HCT116 (cell line): Measurements from ENCODE around the gene HOXA2. TPM values are rescaled to one million over a fixed set of nuclear protein-coding genes. Genes with fewer than 3 reads are reported as not detected.

ENCODE experiments used
- ATAC-seq: fragments of 200-7000 bp; cut with Tn5 transposase; 2 replicates; pipeline ENCODE4 v1.9.1; 2020; ENCODE audit warnings: mild to moderate bottlenecking, moderate library complexity
- BruUV-seq: library from RNA; stranded (reverse); fragments of 400-500 nt; replicated peaks from 2 replicates; lab custom pipeline; 2021; lab: Mats Ljungman, UMichigan
- CTCF ChIA-PET: fragments of 300-600 bp; sonication (Branson Sonifier 250); formaldehyde crosslinking; loops from one replicate; lab custom pipeline; 2021; ENCODE audit warnings: antibody characterized with exemption; lab: Charles Lee
- POLR2A ChIA-PET: fragments of 300-600, 350-600 bp; sonication (Branson Sonifier 250); formaldehyde crosslinking; loops from one replicate; lab custom pipeline; 2021; ENCODE audit warnings: antibody characterized with exemption; lab: Charles Lee
- RAD21 ChIA-PET, 2 experiments: fragments of 300-600 bp; sonication (Branson Sonifier 250); formaldehyde crosslinking; loops; one replicate each; lab custom pipeline; 2023; ENCODE audit warnings: low total read pairs in 2 of 2; ENCODE audit not compliant: uncharacterized antibody in 2 of 2, unreplicated experiment in 2 of 2, low non-redundant PET in 1 of 2; lab: Charles Lee
- DNase-seq: peaks from one replicate; pipeline ENCODE4 v3.0.0-alpha.2; 2010; ENCODE audit warnings: low read depth, low spot score
- H2AFZ ChIP-seq: fragments of 200-600 bp; shearing (Covaris generic), sonication (generic); 2 replicates; pipeline ENCODE4 v1.6.1; 2017; ENCODE audit warnings: low read depth, mixed run types, mixed read lengths, antibody characterized with exemption, low read length; ENCODE audit not compliant: poor library complexity, severe bottlenecking
- H3K27ac ChIP-seq: 2 replicates; pipeline ENCODE4 v1.5.1; 2012; ENCODE audit warnings: low read depth, low read length
- H3K27me3 ChIP-seq: fragments of 200-600 bp; sonication (generic); 2 replicates; pipeline ENCODE4 v1.6.1; 2016; ENCODE audit warnings: mixed run types, low read length, mixed read lengths; ENCODE audit not compliant: insufficient read depth
- H3K36me3 ChIP-seq, 2 experiments: fragments of 200-500 bp in 1 of 2; fragments of 200-600 bp in 1 of 2; sonication (Bioruptor generic) in 1 of 2; sonication (generic) in 1 of 2; 2 replicates each; pipeline versions ENCODE4 v1.5.1 to v1.6.1; 2014 to 2016; ENCODE audit warnings: low read length in 2 of 2, inconsistent platforms in 1 of 2, mixed read lengths in 1 of 2, mixed run types in 1 of 2; ENCODE audit not compliant: insufficient read depth in 2 of 2, control insufficient read depth in 1 of 2
- H3K4me1 ChIP-seq, 2 experiments: fragments of 200-600 bp in 1 of 2; sonication (generic) in 1 of 2; 2 replicates each; pipeline versions ENCODE4 v1.5.1 to v1.6.1; 2012 to 2017; ENCODE audit warnings: low read length in 2 of 2, inconsistent platforms in 1 of 2, mild to moderate bottlenecking in 1 of 2, mixed read lengths in 1 of 2, mixed run types in 1 of 2, moderate library complexity in 1 of 2; ENCODE audit not compliant: insufficient read depth in 2 of 2, control insufficient read depth in 1 of 2
- H3K4me2 ChIP-seq: fragments of 200-600 bp; sonication (generic); 2 replicates; pipeline ENCODE4 v1.6.1; 2017; ENCODE audit warnings: mixed run types, low read length, mixed read lengths
- H3K4me3 ChIP-seq, 2 experiments: fragments of 200-600 bp in 1 of 2; sonication (generic) in 1 of 2; replicated peaks in 1 of 2; 2 replicates each; pipeline ENCODE4 v1.5.1; 2011 to 2016; ENCODE audit warnings: low read length in 2 of 2, control low read depth in 1 of 2, low read depth in 1 of 2, mild to moderate bottlenecking in 1 of 2, mixed read lengths in 1 of 2, mixed run types in 1 of 2
- H3K79me2 ChIP-seq: fragments of 200-600 bp; sonication (generic); 2 replicates; pipeline ENCODE4 v1.6.1; 2017; ENCODE audit warnings: mild to moderate bottlenecking, mixed run types, low read length, moderate library complexity, mixed read lengths; ENCODE audit not compliant: insufficient read depth
- H3K9ac ChIP-seq: fragments of 200-600 bp; sonication (generic); 2 replicates; pipeline ENCODE4 v1.6.1; 2016; ENCODE audit warnings: low read length, mixed read lengths
- H3K9me2 ChIP-seq: fragments of 200-600 bp; sonication (generic), shearing (Covaris generic); 2 replicates; pipeline ENCODE4 v1.6.1; 2017; ENCODE audit warnings: mixed run types, mild to moderate bottlenecking, moderate library complexity; ENCODE audit not compliant: insufficient read depth
- H3K9me3 ChIP-seq, 2 experiments: fragments of 200-500 bp in 1 of 2; fragments of 200-600 bp in 1 of 2; sonication (Bioruptor generic) in 1 of 2; sonication (generic) in 1 of 2; 2 replicates each; pipeline ENCODE4 v1.6.1; 2014 to 2017; ENCODE audit warnings: low read length in 2 of 2, mixed read lengths in 2 of 2, inconsistent platforms in 1 of 2, low read depth in 1 of 2, mild to moderate bottlenecking in 1 of 2, mixed run types in 1 of 2, moderate library complexity in 1 of 2; ENCODE audit not compliant: control insufficient read depth in 1 of 2, insufficient read depth in 1 of 2
- H4K20me1 ChIP-seq: fragments of 200-600 bp; sonication (generic), shearing (Covaris generic); 2 replicates; pipeline ENCODE4 v1.6.1; 2017; ENCODE audit warnings: mixed run types, mild to moderate bottlenecking, moderate library complexity; ENCODE audit not compliant: insufficient read depth
- CTCF ChIP-seq, 3 experiments: fragments of 200-600 bp in 1 of 3; sonication (generic) in 1 of 3; IDR thresholded peaks in 2 of 3; conservative IDR thresholded peaks in 1 of 3; 2 replicates each; pipeline ENCODE4 v1.5.1; 2012 to 2017; ENCODE audit warnings: low read depth in 2 of 3, low read length in 2 of 3, antibody characterized with exemption in 1 of 3, borderline replicate concordance in 1 of 3, control low read depth in 1 of 3, mild to moderate bottlenecking in 1 of 3, mixed read lengths in 1 of 3, mixed run types in 1 of 3, moderate library complexity in 1 of 3; ENCODE audit not compliant: insufficient read depth in 1 of 3
- EGR1 ChIP-seq: IDR thresholded peaks from 2 replicates; pipeline ENCODE4 v1.6.1; 2012; ENCODE audit warnings: low read depth
- ELF1 ChIP-seq: IDR thresholded peaks from 2 replicates; pipeline ENCODE4 v1.6.1; 2012; ENCODE audit warnings: low read depth, borderline replicate concordance
- EZH2 ChIP-seq: fragments of 200-600 bp; sonication (generic); IDR thresholded peaks from 2 replicates; pipeline ENCODE4 v1.6.1; 2017; ENCODE audit warnings: antibody characterized with exemption, mixed run types
- EZH2phosphoT487 ChIP-seq: fragments of 200-600 bp; IDR thresholded peaks from 2 replicates; pipeline ENCODE4 v1.6.1; 2018; ENCODE audit warnings: antibody characterized with exemption, borderline replicate concordance
- FOSL1 ChIP-seq: IDR thresholded peaks from 2 replicates; pipeline ENCODE4 v1.6.1; 2012; ENCODE audit warnings: low read depth
- JUND ChIP-seq: IDR thresholded peaks from 2 replicates; pipeline ENCODE4 v1.6.1; 2012
- POLR2A ChIP-seq: IDR thresholded peaks from 2 replicates; pipeline ENCODE4 v1.7.0; 2011; ENCODE audit warnings: borderline replicate concordance; ENCODE audit not compliant: insufficient read depth, insufficient read length; ENCODE audit errors: extremely low read depth
- POLR2AphosphoS5 ChIP-seq: IDR thresholded peaks from 2 replicates; pipeline ENCODE4 v1.6.1; 2011; ENCODE audit warnings: mild to moderate bottlenecking, low read depth, low read length, moderate library complexity
- RAD21 ChIP-seq: IDR thresholded peaks from 2 replicates; pipeline ENCODE4 v1.6.1; 2012; ENCODE audit warnings: low read depth, mild to moderate bottlenecking
- REST ChIP-seq: IDR thresholded peaks from 2 replicates; pipeline ENCODE4 v1.6.1; 2012; ENCODE audit warnings: low read depth
- SIN3A ChIP-seq: IDR thresholded peaks from 2 replicates; pipeline ENCODE4 v1.6.1; 2012; ENCODE audit warnings: low read depth
- SP1 ChIP-seq: IDR thresholded peaks from 2 replicates; pipeline ENCODE4 v1.6.1; 2012; ENCODE audit warnings: low read depth
- SRF ChIP-seq: IDR thresholded peaks from 2 replicates; pipeline ENCODE4 v1.6.1; 2012; ENCODE audit warnings: low read depth
- TCF7L2 ChIP-seq: IDR thresholded peaks from 2 replicates; pipeline ENCODE4 v1.7.0; 2011; ENCODE audit warnings: borderline replicate concordance, inconsistent platforms; ENCODE audit not compliant: insufficient read depth, insufficient read length; ENCODE audit errors: extremely low read depth
- YY1 ChIP-seq: IDR thresholded peaks from 2 replicates; pipeline ENCODE4 v1.6.1; 2011; ENCODE audit warnings: low read length, low read depth, moderate library complexity, mild to moderate bottlenecking; ENCODE audit not compliant: insufficient replicate concordance; ENCODE audit errors: extremely low read depth
- ZFX ChIP-seq: fragments of 450-650 bp; IDR thresholded peaks from 2 replicates; pipeline ENCODE4 v1.6.1; 2017
- intact Hi-C: fragments of 100-400 bp; cut with micrococcal nuclease; formaldehyde crosslinking; loops from 2 replicates; pipeline ENCODE4 v1.10.0; 2022
- total RNA-seq: library from RNA; stranded (reverse); gene quantifications from one replicate; pipeline ENCODE4 v1.2.1, GENCODE V29; 2021; ENCODE audit not compliant: unreplicated experiment
- TF ChIP-seq, protein P1 (sequence below): IDR thresholded peaks from 2 replicates; pipeline ENCODE4 v1.6.1; 2011; ENCODE audit warnings: mild to moderate bottlenecking, low read length, moderate library complexity; ENCODE audit not compliant: insufficient replicate concordance; ENCODE audit errors: extremely low read depth

The HOXA2 gene
- total RNA-seq, 1 experiment from 2014 or later = 0.57 TPM

- H3K9me3 ChIP-seq = no peaks in the 10 kb centered on the region
- no peaks in the 10 kb centered on the region for H4K20me1 ChIP-seq
- peaks cover 20% of the 10 kb centered on the region for H3K79me2 ChIP-seq
- peak overlapping the region; percentile 89 for H3K4me2 ChIP-seq
- H3K4me1 ChIP-seq = peaks cover 57 to 71% of the 10 kb centered on the region in 2 experiments
- POLR2A ChIA-PET = interaction anchor here (0.5 to 2.4 kb wide), 6 partner anchors 16 to 450 kb away, joined by 3 to 8 read pairs (median 4); partner anchors contain the start of genes HOXA1, HOXA4 and SKAP2
- no peak for TF ChIP-seq ZFX
- TF ChIP-seq SIN3A = no peak
- no peak for TF ChIP-seq SP1
- TF ChIP-seq EZH2 = no peak
- TF ChIP-seq YY1 = no peak
- TF ChIP-seq SRF = no peak
- no peak for TF ChIP-seq JUND
- no peak for TF ChIP-seq REST
- TF ChIP-seq TCF7L2 = no peak
- no peak for TF ChIP-seq RAD21
- TF ChIP-seq, protein P1, sequence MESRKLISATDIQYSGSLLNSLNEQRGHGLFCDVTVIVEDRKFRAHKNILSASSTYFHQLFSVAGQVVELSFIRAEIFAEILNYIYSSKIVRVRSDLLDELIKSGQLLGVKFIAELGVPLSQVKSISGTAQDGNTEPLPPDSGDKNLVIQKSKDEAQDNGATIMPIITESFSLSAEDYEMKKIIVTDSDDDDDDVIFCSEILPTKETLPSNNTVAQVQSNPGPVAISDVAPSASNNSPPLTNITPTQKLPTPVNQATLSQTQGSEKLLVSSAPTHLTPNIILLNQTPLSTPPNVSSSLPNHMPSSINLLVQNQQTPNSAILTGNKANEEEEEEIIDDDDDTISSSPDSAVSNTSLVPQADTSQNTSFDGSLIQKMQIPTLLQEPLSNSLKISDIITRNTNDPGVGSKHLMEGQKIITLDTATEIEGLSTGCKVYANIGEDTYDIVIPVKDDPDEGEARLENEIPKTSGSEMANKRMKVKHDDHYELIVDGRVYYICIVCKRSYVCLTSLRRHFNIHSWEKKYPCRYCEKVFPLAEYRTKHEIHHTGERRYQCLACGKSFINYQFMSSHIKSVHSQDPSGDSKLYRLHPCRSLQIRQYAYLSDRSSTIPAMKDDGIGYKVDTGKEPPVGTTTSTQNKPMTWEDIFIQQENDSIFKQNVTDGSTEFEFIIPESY = no peak
- TF ChIP-seq POLR2AphosphoS5 = no peak
- no peak for TF ChIP-seq EZH2phosphoT487
- TF ChIP-seq ELF1 = no peak
- no peak for TF ChIP-seq EGR1
- no peak for TF ChIP-seq FOSL1
- TF ChIP-seq CTCF (IDR thresholded peaks at IDR 0.05 in 2 of 3, conservative IDR thresholded peaks at IDR 0.05 in 1 of 3; ENCODE audit: borderline replicate concordance in 1 of 3, insufficient read depth in 1 of 3, low read depth in 2 of 3, low read length in 2 of 3) = no peak
- no peak for TF ChIP-seq POLR2A
- TF ChIP-seq, all 23 proteins: peak for 0
- no peaks in the 10 kb centered on the region for H3K9me2 ChIP-seq
- intact Hi-C loops = loop anchor here (2.0 kb wide), 1 partner anchor 17 kb away; the partner anchor contains the start of gene HOXA4
- peak overlapping the region; percentile 57 to 60 for H3K4me3 ChIP-seq
- no peaks in the 10 kb centered on the region for H3K36me3 ChIP-seq
- DNase-seq = no peak
- peak overlapping the region; percentile 67 for H3K9ac ChIP-seq
- ChIA-PET RAD21 (interaction anchor here in 1 of 2 experiments (1.5 kb wide), 1 partner anchor 259 kb away, joined by 3 read pairs; no protein-coding TSS in a partner anchor), CTCF (no interaction called here)
- H3K27me3 ChIP-seq = peaks cover 7% of the 10 kb centered on the region; the same call in 1 of the 2 replicates
- TSS peak; percentile 73 for BruUV-seq
- H2AFZ ChIP-seq = no peak overlapping the region
- peak overlapping the region; percentile 60 for H3K27ac ChIP-seq
- ATAC-seq = peak; percentile 30
Observed at GRCh38 chr7:27113991-27114769, 11.7 kb upstream of the HOXA2 start.
